NCI-H82 treated with DMSO at 0.1 percent for 48 hours (cell line): Measurements from ENCODE around the gene MIEN1.
"Not testable (repeated sequence)": the region's sequence is repeated elsewhere in the genome, so short reads cannot be mapped to it uniquely, and the experiment has no call there.

Source experiments
- DNase-seq: peaks from one replicate; lab custom pipeline; 2025; ENCODE audit not compliant: unreplicated experiment; lab: John Stamatoyannopoulos, UW

The MIEN1 gene

GRCh38 chr17:39719563-39720355 lies 10.6 kb downstream of the MIEN1 start:
- no peak for DNase-seq

- DNase-seq: no peak
Measured at GRCh38 chr17:39717660-39718059, 12.7 kb downstream of the MIEN1 start.

- DNase-seq: no peak
Measured at GRCh38 chr17:39716879-39717536, 13.3 kb downstream of the MIEN1 start.

GRCh38 chr17:39716073-39716818 lies 14.1 kb downstream of the MIEN1 start:
- no peak for DNase-seq

- DNase-seq: no peak
Measured at GRCh38 chr17:39715375-39716072, 14.8 kb downstream of the MIEN1 start.

- no peak for DNase-seq
Measured at GRCh38 chr17:39714234-39714633, 16.1 kb downstream of the MIEN1 start.

- DNase-seq: no peak
Measured at GRCh38 chr17:39711851-39712250, 18.5 kb downstream of the MIEN1 start.

GRCh38 chr17:39711071-39711470 lies 19.3 kb downstream of the MIEN1 start:
- not testable (repeated sequence) for DNase-seq

GRCh38 chr17:39709998-39710964 lies 20.1 kb downstream of the MIEN1 start:
- DNase-seq: no peak

- no peak for DNase-seq
Measured at GRCh38 chr17:39709319-39709997, 20.9 kb downstream of the MIEN1 start.

GRCh38 chr17:39706921-39707337 lies 23.4 kb downstream of the MIEN1 start:
- no peak for DNase-seq

GRCh38 chr17:39706383-39706782 lies 23.9 kb downstream of the MIEN1 start:
- no peak for DNase-seq

GRCh38 chr17:39705786-39706348 lies 24.5 kb downstream of the MIEN1 start:
- no peak for DNase-seq

GRCh38 chr17:39704821-39705551 lies 25.3 kb downstream of the MIEN1 start:
- no peak for DNase-seq

- no peak for DNase-seq
Measured at GRCh38 chr17:39703913-39704312, 26.4 kb downstream of the MIEN1 start.

GRCh38 chr17:39702901-39703893 lies 27.1 kb downstream of the MIEN1 start:
- no peak for DNase-seq

GRCh38 chr17:39701784-39702422 lies 28.4 kb downstream of the MIEN1 start:
- DNase-seq: no peak
